ENCODE results near the gene OSBPL5.

Gene OSBPL5

DNA sequence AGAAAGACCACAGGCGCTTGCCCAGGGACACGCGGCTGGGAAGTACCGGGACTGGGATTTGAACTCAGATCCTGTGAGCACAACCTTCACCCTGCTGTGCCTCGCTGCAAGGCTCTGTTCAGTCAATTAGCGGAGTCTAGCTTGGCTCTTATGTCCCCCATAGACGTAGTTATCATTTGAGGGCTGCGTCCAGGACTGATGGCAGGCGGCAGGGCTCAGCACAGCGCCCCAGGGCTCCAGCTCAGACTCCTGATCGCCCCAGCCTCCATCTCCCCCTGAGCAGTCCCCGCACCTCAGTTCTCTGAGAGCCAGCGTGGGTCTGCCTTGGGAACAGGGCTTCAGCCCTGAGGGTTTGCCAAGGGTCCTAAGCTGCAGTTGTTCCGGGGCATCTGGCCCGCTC is 33.7 kb upstream of the OSBPL5 start:
- DNase-seq (ENCODE audit: low read depth, low spot score), result no peak

DNA sequence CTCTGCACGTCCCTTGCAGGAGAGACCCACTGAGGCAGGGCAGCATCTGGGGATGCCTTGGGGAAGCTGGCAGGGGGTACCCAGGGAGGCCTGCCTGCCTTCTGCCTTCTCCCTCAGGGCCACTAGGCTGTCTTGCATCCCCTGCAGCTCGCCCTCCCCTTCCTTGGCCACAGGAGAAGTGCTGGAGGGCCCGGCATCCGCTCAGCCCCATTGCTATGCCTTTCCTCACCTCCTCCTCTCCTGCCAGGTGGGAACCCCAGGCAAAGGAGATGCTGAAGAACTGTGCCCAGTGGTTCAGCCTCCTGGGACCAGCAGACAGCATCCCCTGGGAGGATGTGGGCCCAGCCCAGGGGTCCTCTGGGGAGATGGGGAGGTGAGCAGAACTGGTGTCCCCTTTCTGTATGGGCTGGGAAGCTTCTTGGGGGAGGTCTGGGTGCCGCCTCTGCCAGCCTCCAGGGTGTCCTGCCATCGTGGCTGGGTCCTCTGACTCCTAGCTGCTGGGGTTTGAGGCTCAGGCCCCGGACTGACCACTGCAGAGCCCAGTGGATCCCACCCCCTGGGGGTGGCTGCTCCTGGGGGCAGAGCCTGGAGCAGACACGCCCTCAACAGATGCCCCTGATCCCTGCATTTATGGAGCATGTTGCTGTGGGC is 32.9 kb upstream of the OSBPL5 start:
- no peak overlapping the region for H3K4me3 ChIP-seq (ENCODE audit: low read length)
- no peak for DNase-seq (ENCODE audit: low read depth, low spot score)

More for the DNA sequence above, 33.7 kb upstream of the OSBPL5 start:
- no peak overlapping the region for H3K4me3 ChIP-seq (ENCODE audit: low read length)

DNA sequence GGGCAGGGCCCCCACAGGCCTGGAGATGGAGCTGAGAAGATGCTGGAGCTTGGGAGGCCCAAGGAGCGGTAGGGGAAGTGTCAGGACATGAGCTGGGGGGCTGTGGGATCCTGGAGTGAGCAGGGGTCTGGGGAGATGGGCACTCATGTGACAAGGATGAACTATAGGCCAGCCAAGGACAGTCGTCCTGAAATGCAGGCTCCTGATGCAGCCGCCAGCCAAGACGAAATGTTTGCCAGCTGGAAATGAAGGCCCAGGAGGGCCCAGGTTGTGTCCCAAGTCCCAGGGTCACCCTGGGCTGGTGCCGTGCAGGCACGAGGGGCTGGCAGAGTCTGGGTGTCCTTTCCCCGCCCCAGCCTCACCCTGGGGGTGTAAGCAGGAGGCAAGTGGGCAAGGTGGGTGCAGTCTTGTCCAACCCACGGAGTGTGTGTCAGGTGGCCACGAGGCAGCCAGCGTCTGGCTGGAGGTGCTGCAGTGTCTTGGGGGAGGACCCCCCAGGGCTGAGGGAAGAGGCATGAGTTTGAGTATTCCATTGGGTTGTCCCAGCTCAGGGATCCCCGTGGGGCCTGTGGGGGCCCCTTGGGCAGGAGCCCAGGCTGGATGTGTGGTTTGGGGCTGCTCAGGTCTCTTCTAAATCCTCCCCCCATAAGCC is 32.1 kb upstream of the OSBPL5 start:
- H3K4me3 ChIP-seq (ENCODE audit: low read length), result no peak overlapping the region
- DNase-seq (ENCODE audit: low read depth, low spot score), result no peak

DNA sequence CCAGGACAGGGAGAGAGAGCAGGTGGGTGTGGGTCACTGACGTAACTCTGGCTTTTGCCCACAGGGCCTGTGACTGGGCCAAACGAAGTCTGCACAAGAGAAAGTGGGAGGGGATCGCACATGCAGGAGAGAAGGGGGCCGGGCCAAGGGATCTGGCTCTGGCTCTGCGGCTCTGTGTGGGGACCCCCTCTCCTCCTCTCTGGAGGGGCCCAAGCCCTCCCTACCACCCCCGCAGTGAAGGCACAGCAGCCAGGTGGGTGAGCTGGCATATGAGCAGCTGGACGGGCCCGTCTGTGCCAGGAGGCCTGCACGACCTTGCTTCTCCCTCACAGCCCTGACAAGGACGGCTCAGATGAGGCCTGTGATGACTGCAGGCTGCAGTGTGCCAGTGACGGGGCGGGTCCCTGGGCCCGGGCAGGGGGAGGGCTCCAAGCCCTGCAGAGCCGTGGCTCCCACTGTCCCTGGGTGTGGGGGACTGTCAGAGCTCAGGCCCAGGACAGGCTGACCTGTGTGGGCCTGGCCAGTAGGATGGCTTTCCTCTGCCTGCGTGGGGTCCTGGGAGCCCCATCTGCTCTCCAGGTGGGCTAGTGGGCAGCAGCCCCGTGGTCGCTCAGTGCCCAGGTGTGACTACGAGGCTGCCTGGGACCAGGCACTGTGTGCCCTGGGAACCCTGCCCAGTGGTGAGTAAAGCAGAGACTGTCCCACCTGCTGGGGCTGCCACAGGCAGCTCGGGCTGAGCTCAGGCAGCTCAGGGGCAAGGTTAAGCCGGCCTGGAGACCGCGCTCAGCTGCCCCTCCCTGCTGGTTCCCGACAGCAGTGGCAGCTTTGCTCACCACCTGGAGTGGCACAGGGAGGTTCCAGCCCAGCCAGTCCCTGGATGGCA is 31.3 kb upstream of the OSBPL5 start:
- H3K4me3 ChIP-seq (ENCODE audit: low read length), result no peak overlapping the region
- DNase-seq (ENCODE audit: low read depth, low spot score), result no peak

DNA sequence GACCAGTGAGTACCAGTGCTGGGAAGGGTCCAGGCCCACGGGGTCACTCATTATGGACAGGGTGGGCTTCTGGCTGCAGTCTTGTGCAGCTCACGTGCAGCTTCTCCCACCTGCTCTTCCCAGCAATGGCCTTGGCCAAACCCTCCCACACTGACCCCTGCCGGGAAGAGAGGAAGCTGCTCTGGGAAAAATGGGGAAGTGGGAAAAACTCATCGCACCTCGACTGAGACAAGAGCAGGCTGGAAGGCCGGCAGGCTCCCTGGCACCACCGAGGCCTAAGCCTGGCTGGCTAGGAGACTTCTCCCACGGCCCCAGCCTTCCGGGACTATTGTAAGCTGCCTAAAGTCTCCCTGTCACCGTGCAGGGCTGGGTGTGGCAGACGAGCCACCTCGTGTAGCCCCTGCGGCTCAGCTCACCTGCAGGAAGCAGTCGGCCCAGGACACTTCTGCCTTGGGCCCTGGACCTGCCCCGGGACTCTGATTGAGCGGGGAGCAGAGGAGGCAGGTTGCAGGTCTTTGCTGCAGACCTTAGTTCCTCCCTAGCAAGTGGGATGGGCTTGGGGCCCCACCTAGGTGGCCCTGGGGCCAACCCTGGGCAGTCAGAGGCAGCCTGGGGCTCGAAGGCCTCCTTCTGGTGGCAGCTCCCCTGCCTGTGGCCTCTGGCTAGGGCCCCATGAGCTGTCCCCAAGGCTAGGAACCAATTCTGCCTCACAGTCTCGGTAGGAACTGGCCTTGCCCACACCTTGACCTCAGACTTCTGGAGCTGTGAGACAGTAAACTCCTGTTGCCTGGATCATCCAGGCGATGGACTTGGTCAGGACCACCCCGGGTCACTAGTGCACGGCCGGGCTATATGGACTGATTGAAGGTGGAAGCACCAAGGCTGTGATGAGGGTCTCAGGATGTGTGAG is 30.4 kb upstream of the OSBPL5 start:
- no peak overlapping the region for H3K4me3 ChIP-seq (ENCODE audit: low read length)
- no peak for DNase-seq (ENCODE audit: low read depth, low spot score)

DNA sequence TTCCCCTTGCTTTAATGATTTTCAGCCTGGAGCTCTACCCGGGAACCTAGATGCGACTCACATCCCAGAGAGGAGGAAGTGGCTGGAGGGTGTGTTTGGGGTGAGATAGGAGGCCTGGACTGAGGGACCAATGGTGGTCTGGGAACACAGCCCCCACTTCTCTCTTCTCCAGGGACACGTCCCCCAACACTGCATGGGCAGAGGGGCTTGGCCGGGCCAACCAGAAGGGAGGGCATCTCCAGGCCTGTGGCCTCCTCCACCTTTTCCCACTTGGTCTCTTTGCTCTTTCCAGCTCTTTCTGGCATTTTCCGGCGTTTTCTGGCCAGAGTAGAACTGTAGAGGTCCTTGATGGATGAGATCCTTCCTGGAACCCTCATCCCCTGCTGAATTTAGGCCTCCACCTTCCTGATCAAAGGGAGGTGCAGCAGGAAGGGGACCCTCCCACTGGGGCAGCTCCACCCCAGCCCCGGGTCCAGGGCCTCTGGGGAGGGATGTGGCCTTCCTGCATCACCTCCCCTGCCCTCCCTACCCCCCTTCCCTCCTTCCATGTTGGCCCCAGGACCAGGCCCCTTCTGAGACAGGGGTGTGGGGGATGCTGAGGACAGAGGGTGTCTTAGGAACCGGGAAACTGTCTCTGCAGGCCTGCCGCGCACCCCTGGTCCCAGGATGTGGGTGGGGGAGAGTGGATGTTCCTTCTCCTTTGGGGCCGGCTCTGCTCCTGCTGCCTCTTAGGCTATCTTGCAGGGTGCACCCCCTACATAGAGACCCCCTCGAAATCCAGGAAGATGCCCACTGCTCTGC is 29.1 kb upstream of the OSBPL5 start:
- no peak overlapping the region for H3K4me3 ChIP-seq (ENCODE audit: low read length)
- no peak for DNase-seq (ENCODE audit: low read depth, low spot score)

DNA sequence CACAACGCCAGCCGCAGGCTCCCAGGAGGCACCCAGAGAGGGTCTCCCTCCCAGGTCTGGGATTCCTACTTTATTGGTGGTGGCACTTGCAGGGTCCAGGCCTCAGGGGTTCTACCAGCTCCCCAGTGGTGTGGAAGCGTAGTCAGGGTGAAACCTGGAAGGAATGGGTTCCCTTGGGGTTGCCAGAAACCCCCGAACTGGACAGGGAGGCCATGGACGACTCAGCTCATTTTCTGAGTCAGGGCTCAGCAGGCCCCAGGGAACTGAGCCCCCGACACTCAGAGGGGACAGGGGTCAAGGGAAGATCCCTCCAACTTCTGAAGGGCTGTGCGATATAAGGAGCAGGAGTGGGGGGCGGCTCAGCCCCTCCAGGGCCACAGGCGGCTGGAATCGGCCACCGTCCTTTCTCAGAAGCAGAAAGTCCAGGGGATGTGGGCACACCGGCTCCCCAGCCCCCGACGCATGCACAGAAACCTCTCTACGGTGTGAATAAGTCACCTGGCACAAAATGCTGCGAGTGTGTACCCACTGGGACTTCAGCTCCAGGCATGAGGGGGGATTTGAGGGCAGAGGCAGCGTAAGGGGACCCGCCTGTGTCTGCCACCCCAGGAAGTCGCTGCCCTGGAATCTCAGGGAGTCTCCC is 28.4 kb upstream of the OSBPL5 start:
- DNase-seq (ENCODE audit: low read depth, low spot score), result no peak
- H3K4me3 ChIP-seq (ENCODE audit: low read length), result no peak overlapping the region

DNA sequence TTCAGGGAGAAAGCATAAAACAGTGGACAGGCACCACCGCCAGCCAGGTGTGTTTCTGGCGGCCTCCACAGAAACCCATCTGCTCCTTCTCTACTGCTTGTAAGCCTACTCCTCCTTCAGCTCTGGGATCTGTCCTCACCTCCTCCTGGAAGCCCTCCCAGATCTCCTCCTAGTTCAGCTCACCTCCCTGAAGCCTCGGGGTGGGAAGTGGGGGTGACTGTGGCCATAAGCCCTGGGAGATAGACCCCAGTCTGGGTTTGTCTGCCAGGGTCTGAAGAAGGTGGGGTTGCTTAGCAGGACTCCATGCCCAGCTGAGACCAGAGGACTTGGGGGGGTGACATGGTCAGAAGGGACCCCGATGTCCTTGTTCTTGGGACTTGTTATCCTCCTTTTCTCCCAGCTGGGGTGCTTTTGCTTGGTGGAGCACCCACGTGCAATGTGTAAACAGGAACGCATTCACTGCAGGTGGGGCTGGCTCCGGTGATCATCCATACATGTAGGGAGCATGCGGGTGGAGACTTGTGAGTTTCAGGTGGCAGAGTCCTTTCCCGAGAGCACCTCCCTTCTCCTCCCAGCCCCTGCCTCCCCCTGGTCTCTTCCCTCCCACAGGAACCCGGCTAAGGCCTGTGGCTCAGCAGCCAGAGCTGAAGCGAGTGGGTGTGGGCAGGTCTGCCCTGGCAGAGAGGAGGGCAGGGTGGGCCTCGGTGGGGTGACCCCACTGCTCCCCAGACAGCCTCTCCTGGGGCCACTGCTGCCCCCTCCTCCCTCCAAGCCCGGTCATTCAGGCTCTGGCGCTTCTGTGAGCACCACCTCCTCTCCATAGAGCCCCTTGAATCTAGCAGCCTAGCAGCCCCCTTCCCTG is 27.6 kb upstream of the OSBPL5 start:
- no peak for DNase-seq (ENCODE audit: low read depth, low spot score)
- H3K4me3 ChIP-seq (ENCODE audit: low read length), result no peak overlapping the region

DNA sequence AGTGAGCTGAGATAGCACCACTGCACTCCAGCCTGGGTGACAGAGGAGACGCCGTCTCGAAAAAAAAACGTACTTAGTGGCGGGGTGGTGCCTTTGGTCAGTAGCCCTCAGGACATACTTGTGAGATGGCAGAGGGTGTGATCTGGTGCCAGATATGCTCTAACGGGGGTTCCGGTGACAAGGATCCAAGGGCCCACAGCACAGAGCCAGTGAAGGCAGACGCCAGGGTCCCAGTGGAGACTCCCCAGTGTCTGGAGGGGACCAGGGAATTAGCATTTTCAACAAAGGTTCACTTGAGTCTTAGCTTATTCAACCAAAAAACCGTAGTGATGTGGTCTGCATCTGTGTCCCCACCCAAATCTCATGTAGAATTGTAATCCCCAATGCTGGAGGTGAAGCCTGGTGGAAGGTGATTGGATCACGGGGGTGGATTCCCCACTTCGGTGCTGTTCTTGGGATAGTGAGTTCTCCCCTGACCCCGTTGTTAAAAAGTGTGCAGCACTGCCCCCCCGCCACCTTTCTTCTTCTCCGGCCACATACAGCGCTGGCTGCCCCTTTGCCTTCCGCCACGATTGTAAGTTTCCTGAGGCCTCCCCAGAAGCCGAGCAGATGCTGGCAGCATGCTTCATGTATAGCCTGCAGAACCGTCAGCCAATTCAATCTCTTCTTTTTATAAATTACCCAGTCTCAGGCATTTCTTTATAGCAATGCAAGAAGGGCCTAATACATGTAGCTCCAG is 26.6 kb upstream of the OSBPL5 start:
- H3K4me3 ChIP-seq (ENCODE audit: low read length), result no peak overlapping the region
- DNase-seq (ENCODE audit: low read depth, low spot score), result no peak

DNA sequence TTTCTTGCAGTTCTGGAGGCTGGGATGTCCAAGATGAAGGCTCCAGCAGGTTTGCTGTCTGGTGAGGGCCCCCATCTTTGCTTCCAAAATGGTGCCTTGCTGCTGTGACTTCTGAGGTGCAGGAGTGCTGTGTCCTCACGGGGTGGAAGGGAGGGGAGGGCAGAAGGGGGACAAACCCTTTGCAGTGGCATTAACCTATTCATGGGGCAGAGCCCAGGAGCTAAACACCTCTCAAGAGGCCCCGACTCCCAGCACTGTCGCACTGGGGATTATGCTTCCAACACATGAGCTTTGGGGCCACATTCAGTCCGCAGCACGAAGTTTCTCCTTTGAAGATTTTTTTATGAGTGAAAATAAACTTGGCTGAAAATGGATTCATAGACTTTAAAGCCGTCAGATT is 25.5 kb upstream of the OSBPL5 start:
- no peak for DNase-seq (ENCODE audit: low read depth, low spot score)
- no peak overlapping the region for H3K4me3 ChIP-seq (ENCODE audit: low read length)

DNA sequence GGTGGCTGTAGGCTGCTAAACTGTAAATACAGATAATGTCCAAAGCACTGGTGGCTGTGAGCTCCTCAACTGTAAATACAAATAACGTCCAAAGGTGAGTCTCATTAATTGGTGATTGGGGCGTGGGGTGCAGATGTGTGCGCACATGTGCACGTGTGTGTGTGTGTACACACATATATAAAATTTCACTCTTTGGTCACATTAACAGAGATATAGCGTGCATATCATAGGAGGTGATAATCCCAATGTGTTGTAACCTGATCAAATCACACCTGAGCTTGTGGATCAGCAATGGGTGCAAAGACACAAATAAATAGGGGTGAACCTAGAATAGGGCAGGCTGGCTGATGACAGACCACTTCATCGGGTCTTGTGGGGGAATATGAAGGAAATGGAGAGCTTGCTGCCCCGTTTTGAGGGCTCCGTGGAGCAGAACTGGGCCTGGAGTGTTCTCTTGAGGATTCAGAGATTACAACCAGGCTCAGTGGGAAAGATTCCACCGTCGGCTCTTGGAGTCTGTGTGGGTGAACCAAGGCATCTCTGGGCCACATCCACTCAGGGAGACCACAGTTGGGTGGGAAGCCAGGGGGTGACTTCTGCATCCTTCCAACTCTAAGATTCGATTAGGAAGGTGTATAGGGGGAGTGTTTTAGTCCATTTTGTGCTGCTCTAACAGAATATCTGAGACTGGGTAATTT is 24.9 kb upstream of the OSBPL5 start:
- H3K4me3 ChIP-seq (ENCODE audit: low read length), result no peak overlapping the region
- DNase-seq (ENCODE audit: low read depth, low spot score), result no peak

DNA sequence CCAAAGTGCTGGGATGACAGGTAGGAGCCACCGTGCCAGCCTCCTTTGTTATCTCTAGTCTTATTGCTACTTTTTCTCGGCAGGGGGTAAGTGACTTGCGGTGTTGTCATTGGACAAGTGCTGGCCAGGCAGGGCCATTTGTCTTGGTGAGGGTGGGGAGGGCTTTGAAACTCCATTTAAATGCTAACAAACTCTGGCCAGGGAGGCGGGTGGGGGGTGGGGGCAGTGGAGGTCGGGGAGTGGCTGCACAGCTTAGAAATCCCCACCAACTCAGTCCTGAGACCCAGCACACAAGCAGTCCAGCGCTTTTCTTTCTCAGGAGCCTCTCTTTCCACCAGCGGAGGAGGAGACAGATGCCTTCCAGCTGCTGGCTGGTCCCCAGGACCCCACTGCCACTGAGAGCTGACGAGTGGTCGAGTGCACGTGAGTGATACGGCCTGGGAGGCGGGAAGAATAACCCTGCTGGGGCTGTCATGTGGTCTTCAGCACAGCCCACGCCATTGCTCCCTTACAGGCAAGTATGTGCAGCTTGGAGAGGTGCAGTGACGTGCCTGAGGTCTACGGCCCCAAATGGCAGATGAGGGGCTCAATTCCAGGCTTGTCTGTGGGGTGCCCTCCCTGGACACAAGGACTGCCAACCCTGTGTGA is 24.2 kb upstream of the OSBPL5 start:
- no peak overlapping the region for H3K4me3 ChIP-seq (ENCODE audit: low read length)

DNA sequence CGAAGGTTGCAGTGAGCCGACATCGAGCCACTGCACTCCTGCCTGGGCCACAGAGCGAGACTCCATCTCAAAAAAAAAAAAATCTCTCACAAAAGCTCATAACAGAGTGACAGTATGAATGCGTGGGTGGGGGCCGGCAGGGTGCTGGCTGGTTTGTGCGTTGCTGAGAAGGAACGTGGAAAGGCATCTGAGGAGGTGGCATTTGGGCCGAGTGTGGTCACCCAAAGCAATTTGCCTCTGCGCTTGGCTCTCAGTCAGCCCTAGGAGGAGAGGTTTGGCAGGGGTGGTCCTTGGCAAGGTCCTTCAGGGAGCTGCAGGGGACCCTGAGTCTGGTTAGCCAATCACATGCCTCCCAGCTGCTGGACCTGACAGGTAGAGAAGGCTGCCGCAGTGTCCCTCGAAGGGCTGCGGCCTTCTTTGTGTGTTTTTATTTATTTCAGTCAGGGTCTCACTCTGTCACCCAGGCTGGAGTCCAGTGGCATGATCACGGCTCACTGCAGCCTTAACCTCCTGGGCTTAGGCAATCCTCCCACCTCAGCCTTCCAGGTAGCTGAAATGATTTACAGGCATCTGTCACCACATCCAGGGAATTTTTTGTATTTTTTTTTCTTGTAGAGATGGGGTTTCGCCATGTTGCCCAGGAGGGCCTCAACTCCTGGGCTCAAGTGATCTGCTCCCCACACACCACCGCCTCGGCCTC is 23.5 kb upstream of the OSBPL5 start:
- DNase-seq (ENCODE audit: low read depth, low spot score), result no peak
- H3K4me3 ChIP-seq (ENCODE audit: low read length), result no peak overlapping the region

More for the DNA sequence above, 24.2 kb upstream of the OSBPL5 start:
- DNase-seq (ENCODE audit: low read depth, low spot score), result no peak

DNA sequence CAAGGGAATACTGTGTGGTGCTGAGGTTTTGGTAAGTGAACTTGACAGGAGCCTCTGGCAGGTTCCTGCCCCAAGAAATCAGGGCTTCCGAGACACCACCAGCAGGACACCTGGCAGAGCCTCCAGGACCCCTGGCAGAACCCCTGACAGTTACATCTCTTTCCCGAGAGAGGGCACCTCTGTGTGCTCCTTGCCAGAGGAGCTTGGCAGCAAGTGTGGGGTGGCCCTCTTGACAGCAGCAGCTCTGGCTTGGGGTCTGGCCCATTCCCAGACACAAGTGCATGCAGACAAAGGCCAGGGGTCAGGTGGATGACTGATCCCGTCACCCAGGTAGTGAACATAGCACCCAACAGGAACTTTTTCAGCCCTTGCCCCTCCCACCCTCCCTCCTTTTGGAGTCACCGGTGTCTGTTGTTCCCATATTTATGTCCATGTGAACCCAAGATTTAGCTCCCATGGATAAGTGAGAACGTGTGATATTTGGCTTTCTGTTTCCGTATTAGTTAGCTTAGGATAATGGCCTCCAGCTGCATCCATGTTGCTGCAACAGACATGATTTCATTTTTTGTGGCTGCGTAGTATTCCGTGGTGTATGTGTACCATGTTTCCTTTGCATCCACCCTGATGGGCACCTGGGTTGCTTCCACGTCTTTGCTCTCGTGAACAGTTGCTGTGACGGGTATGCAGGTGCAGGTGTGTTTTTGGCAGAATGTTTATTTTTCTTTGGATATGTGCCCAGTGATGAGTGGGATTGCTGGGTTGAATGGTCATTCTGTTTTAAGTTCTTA is 21.2 kb upstream of the OSBPL5 start:
- no peak overlapping the region for H3K4me3 ChIP-seq (ENCODE audit: low read length)
- DNase-seq (ENCODE audit: low read depth, low spot score), result no peak
